HCT116 (cell line): ENCODE data around the gene MSL1. TPM values are rescaled to one million over a fixed set of nuclear protein-coding genes. Genes with fewer than 3 reads are reported as not detected.

Experiments used
- ATAC-seq: fragments of 200-7000 bp; cut with Tn5 transposase; 2 replicates; pipeline ENCODE4 v1.9.1; 2020; ENCODE audit warnings: mild to moderate bottlenecking, moderate library complexity
- BruUV-seq: library from RNA; stranded (reverse); fragments of 400-500 nt; replicated peaks from 2 replicates; lab custom pipeline; 2021; lab: Mats Ljungman, UMichigan
- CTCF ChIA-PET: fragments of 300-600 bp; sonication (Branson Sonifier 250); formaldehyde crosslinking; loops from one replicate; lab custom pipeline; 2021; ENCODE audit warnings: antibody characterized with exemption; lab: Charles Lee
- POLR2A ChIA-PET: fragments of 300-600, 350-600 bp; sonication (Branson Sonifier 250); formaldehyde crosslinking; loops from one replicate; lab custom pipeline; 2021; ENCODE audit warnings: antibody characterized with exemption; lab: Charles Lee
- RAD21 ChIA-PET, 2 experiments: fragments of 300-600 bp; sonication (Branson Sonifier 250); formaldehyde crosslinking; loops; one replicate each; lab custom pipeline; 2023; ENCODE audit warnings: low total read pairs in 2 of 2; ENCODE audit not compliant: uncharacterized antibody in 2 of 2, unreplicated experiment in 2 of 2, low non-redundant PET in 1 of 2; lab: Charles Lee
- DNase-seq: peaks from one replicate; pipeline ENCODE4 v3.0.0-alpha.2; 2010; ENCODE audit warnings: low read depth, low spot score
- H2AFZ ChIP-seq: fragments of 200-600 bp; shearing (Covaris generic), sonication (generic); 2 replicates; pipeline ENCODE4 v1.6.1; 2017; ENCODE audit warnings: low read depth, mixed run types, mixed read lengths, antibody characterized with exemption, low read length; ENCODE audit not compliant: poor library complexity, severe bottlenecking
- H3K27ac ChIP-seq: 2 replicates; pipeline ENCODE4 v1.5.1; 2012; ENCODE audit warnings: low read depth, low read length
- H3K27me3 ChIP-seq: fragments of 200-600 bp; sonication (generic); 2 replicates; pipeline ENCODE4 v1.6.1; 2016; ENCODE audit warnings: mixed run types, low read length, mixed read lengths; ENCODE audit not compliant: insufficient read depth
- H3K36me3 ChIP-seq, 2 experiments: fragments of 200-500 bp in 1 of 2; fragments of 200-600 bp in 1 of 2; sonication (Bioruptor generic) in 1 of 2; sonication (generic) in 1 of 2; 2 replicates each; pipeline versions ENCODE4 v1.5.1 to v1.6.1; 2014 to 2016; ENCODE audit warnings: low read length in 2 of 2, inconsistent platforms in 1 of 2, mixed read lengths in 1 of 2, mixed run types in 1 of 2; ENCODE audit not compliant: insufficient read depth in 2 of 2, control insufficient read depth in 1 of 2
- H3K4me1 ChIP-seq, 2 experiments: fragments of 200-600 bp in 1 of 2; sonication (generic) in 1 of 2; 2 replicates each; pipeline versions ENCODE4 v1.5.1 to v1.6.1; 2012 to 2017; ENCODE audit warnings: low read length in 2 of 2, inconsistent platforms in 1 of 2, mild to moderate bottlenecking in 1 of 2, mixed read lengths in 1 of 2, mixed run types in 1 of 2, moderate library complexity in 1 of 2; ENCODE audit not compliant: insufficient read depth in 2 of 2, control insufficient read depth in 1 of 2
- H3K4me2 ChIP-seq: fragments of 200-600 bp; sonication (generic); 2 replicates; pipeline ENCODE4 v1.6.1; 2017; ENCODE audit warnings: mixed run types, low read length, mixed read lengths
- H3K4me3 ChIP-seq, 2 experiments: fragments of 200-600 bp in 1 of 2; sonication (generic) in 1 of 2; replicated peaks in 1 of 2; 2 replicates each; pipeline ENCODE4 v1.5.1; 2011 to 2016; ENCODE audit warnings: low read length in 2 of 2, control low read depth in 1 of 2, low read depth in 1 of 2, mild to moderate bottlenecking in 1 of 2, mixed read lengths in 1 of 2, mixed run types in 1 of 2
- H3K79me2 ChIP-seq: fragments of 200-600 bp; sonication (generic); 2 replicates; pipeline ENCODE4 v1.6.1; 2017; ENCODE audit warnings: mild to moderate bottlenecking, mixed run types, low read length, moderate library complexity, mixed read lengths; ENCODE audit not compliant: insufficient read depth
- H3K9ac ChIP-seq: fragments of 200-600 bp; sonication (generic); 2 replicates; pipeline ENCODE4 v1.6.1; 2016; ENCODE audit warnings: low read length, mixed read lengths
- H3K9me2 ChIP-seq: fragments of 200-600 bp; sonication (generic), shearing (Covaris generic); 2 replicates; pipeline ENCODE4 v1.6.1; 2017; ENCODE audit warnings: mixed run types, mild to moderate bottlenecking, moderate library complexity; ENCODE audit not compliant: insufficient read depth
- H3K9me3 ChIP-seq, 2 experiments: fragments of 200-500 bp in 1 of 2; fragments of 200-600 bp in 1 of 2; sonication (Bioruptor generic) in 1 of 2; sonication (generic) in 1 of 2; 2 replicates each; pipeline ENCODE4 v1.6.1; 2014 to 2017; ENCODE audit warnings: low read length in 2 of 2, mixed read lengths in 2 of 2, inconsistent platforms in 1 of 2, low read depth in 1 of 2, mild to moderate bottlenecking in 1 of 2, mixed run types in 1 of 2, moderate library complexity in 1 of 2; ENCODE audit not compliant: control insufficient read depth in 1 of 2, insufficient read depth in 1 of 2
- H4K20me1 ChIP-seq: fragments of 200-600 bp; sonication (generic), shearing (Covaris generic); 2 replicates; pipeline ENCODE4 v1.6.1; 2017; ENCODE audit warnings: mixed run types, mild to moderate bottlenecking, moderate library complexity; ENCODE audit not compliant: insufficient read depth
- CEBPB ChIP-seq: IDR thresholded peaks from 2 replicates; pipeline ENCODE4 v1.6.1; 2012; ENCODE audit warnings: low read depth
- EGR1 ChIP-seq: IDR thresholded peaks from 2 replicates; pipeline ENCODE4 v1.6.1; 2012; ENCODE audit warnings: low read depth
- ELF1 ChIP-seq: IDR thresholded peaks from 2 replicates; pipeline ENCODE4 v1.6.1; 2012; ENCODE audit warnings: low read depth, borderline replicate concordance
- EZH2 ChIP-seq: fragments of 200-600 bp; sonication (generic); IDR thresholded peaks from 2 replicates; pipeline ENCODE4 v1.6.1; 2017; ENCODE audit warnings: antibody characterized with exemption, mixed run types
- EZH2phosphoT487 ChIP-seq: fragments of 200-600 bp; IDR thresholded peaks from 2 replicates; pipeline ENCODE4 v1.6.1; 2018; ENCODE audit warnings: antibody characterized with exemption, borderline replicate concordance
- FOSL1 ChIP-seq: IDR thresholded peaks from 2 replicates; pipeline ENCODE4 v1.6.1; 2012; ENCODE audit warnings: low read depth
- JUND ChIP-seq: IDR thresholded peaks from 2 replicates; pipeline ENCODE4 v1.6.1; 2012
- POLR2AphosphoS5 ChIP-seq: IDR thresholded peaks from 2 replicates; pipeline ENCODE4 v1.6.1; 2011; ENCODE audit warnings: mild to moderate bottlenecking, low read depth, low read length, moderate library complexity
- SIN3A ChIP-seq: IDR thresholded peaks from 2 replicates; pipeline ENCODE4 v1.6.1; 2012; ENCODE audit warnings: low read depth
- SRF ChIP-seq: IDR thresholded peaks from 2 replicates; pipeline ENCODE4 v1.6.1; 2012; ENCODE audit warnings: low read depth
- TCF7L2 ChIP-seq: IDR thresholded peaks from 2 replicates; pipeline ENCODE4 v1.7.0; 2011; ENCODE audit warnings: borderline replicate concordance, inconsistent platforms; ENCODE audit not compliant: insufficient read depth, insufficient read length; ENCODE audit errors: extremely low read depth
- YY1 ChIP-seq: IDR thresholded peaks from 2 replicates; pipeline ENCODE4 v1.6.1; 2011; ENCODE audit warnings: low read length, low read depth, moderate library complexity, mild to moderate bottlenecking; ENCODE audit not compliant: insufficient replicate concordance; ENCODE audit errors: extremely low read depth
- ZFX ChIP-seq: fragments of 450-650 bp; IDR thresholded peaks from 2 replicates; pipeline ENCODE4 v1.6.1; 2017
- ZNF274 ChIP-seq: fragments of 200-500 bp; sonication (Bioruptor generic); IDR thresholded peaks from 2 replicates; pipeline ENCODE4 v1.6.1; 2014; ENCODE audit warnings: mild to moderate bottlenecking, low read depth, low read length, inconsistent platforms
- intact Hi-C: fragments of 100-400 bp; cut with micrococcal nuclease; formaldehyde crosslinking; loops from 2 replicates; pipeline ENCODE4 v1.10.0; 2022
- total RNA-seq: library from RNA; stranded (reverse); gene quantifications from one replicate; pipeline ENCODE4 v1.2.1, GENCODE V29; 2021; ENCODE audit not compliant: unreplicated experiment
- TF ChIP-seq, protein P1 (sequence below): IDR thresholded peaks from 2 replicates; pipeline ENCODE4 v1.6.1; 2012
- TF ChIP-seq, protein P2 (sequence below): IDR thresholded peaks from 2 replicates; pipeline ENCODE4 v1.6.1; 2012
- TF ChIP-seq, protein P3 (sequence below): IDR thresholded peaks from 2 replicates; pipeline ENCODE4 v1.6.1; 2011; ENCODE audit warnings: mild to moderate bottlenecking, low read length, moderate library complexity; ENCODE audit not compliant: insufficient replicate concordance; ENCODE audit errors: extremely low read depth

MSL1 gene
- total RNA-seq, 1 experiment from 2014 or later, result 67.2 TPM

DNA sequence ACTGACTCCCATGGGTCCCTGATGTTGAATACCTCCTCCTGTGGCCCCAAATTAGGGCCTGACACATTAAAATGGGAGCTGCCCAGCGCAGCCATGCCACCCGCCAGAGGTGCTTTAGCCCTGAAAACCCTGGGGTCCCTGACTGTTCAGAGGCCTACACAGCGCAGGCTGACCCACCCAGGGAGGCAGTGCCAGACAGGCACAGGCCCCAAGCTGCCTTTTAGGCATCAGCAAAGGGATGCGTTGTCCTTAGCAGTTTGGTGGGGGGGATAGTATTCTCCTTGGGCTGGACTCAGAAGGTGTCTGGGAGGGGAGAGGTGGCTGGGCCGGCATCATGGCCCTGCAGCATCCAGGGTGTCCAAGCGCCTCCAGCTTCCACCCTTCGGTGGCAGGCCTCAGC, 56.9 kb downstream of the MSL1 start:
- Histone ChIP-seq H3K4me2 (peak overlapping the region; percentile 67), H3K9me2 (no peaks in the 10 kb centered on the region), H3K9me3 (no peaks in the 10 kb centered on the region), H3K4me1 (peaks cover 49 to 60% of the 10 kb centered on the region in 2 experiments), H3K36me3 (peaks cover 0 to 9% of the 10 kb centered on the region in 2 experiments; a peak in 1 of 4 replicates), H3K27me3 (no peaks in the 10 kb centered on the region), H4K20me1 (no peaks in the 10 kb centered on the region), H3K9ac (0 out of 2 replicates have a peak overlapping the region, but pooled peaks have one; percentile 1), H2AFZ (no peak overlapping the region), H3K79me2 (no peaks in the 10 kb centered on the region), H3K4me3 (no peak overlapping the region)
- POLR2A ChIA-PET, result no interaction called here
- intact Hi-C loops, result no loop called here
- RAD21 ChIA-PET, result interaction anchor here in 1 of 2 experiments (0.7 kb wide), 1 partner anchor 67 kb away, joined by 3 read pairs; no protein-coding TSS in a partner anchor
- no peak for ATAC-seq
- CTCF ChIA-PET, result interaction anchor here (1.8 to 2.5 kb wide), 2 partner anchors 11 to 66 kb away, joined by 12 to 19 read pairs; no protein-coding TSS in a partner anchor
- BruUV-seq, result no TSS peak
- TF ChIP-seq, protein P1, sequence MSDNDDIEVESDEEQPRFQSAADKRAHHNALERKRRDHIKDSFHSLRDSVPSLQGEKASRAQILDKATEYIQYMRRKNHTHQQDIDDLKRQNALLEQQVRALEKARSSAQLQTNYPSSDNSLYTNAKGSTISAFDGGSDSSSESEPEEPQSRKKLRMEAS, result no peak
- TF ChIP-seq FOSL1 (no peak), ZNF274 (no peak), EGR1 (no peak), YY1 (no peak), EZH2phosphoT487 (no peak), SRF (no peak), ZFX (no peak), TCF7L2 (no peak), POLR2AphosphoS5 (no peak), ELF1 (no peak), EZH2 (no peak), CEBPB (no peak), JUND (no peak), SIN3A (no peak)
- TF ChIP-seq, protein P2, sequence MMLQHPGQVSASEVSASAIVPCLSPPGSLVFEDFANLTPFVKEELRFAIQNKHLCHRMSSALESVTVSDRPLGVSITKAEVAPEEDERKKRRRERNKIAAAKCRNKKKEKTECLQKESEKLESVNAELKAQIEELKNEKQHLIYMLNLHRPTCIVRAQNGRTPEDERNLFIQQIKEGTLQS, result no peak
- TF ChIP-seq, protein P3, sequence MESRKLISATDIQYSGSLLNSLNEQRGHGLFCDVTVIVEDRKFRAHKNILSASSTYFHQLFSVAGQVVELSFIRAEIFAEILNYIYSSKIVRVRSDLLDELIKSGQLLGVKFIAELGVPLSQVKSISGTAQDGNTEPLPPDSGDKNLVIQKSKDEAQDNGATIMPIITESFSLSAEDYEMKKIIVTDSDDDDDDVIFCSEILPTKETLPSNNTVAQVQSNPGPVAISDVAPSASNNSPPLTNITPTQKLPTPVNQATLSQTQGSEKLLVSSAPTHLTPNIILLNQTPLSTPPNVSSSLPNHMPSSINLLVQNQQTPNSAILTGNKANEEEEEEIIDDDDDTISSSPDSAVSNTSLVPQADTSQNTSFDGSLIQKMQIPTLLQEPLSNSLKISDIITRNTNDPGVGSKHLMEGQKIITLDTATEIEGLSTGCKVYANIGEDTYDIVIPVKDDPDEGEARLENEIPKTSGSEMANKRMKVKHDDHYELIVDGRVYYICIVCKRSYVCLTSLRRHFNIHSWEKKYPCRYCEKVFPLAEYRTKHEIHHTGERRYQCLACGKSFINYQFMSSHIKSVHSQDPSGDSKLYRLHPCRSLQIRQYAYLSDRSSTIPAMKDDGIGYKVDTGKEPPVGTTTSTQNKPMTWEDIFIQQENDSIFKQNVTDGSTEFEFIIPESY, result no peak
- TF ChIP-seq, all 23 proteins: peak for 0
- peak overlapping the region; percentile 86; the same call in 1 of the 2 replicates for H3K27ac ChIP-seq
- DNase-seq, result no peak
